Stimulated activated CD8-positive, alpha-beta memory T cell treated with anti-CD3 and anti-CD28 coated beads, Interleukin-15, amount 100 ng/mL, for 24 hours (primary cell): Measurements from ENCODE around the gene MTARC2.

Experiments
- DNase-seq: peaks from one replicate; pipeline ENCODE4 v3.0.0-alpha.2; 2020; ENCODE audit warnings: low read depth

MTARC2 gene

DNA sequence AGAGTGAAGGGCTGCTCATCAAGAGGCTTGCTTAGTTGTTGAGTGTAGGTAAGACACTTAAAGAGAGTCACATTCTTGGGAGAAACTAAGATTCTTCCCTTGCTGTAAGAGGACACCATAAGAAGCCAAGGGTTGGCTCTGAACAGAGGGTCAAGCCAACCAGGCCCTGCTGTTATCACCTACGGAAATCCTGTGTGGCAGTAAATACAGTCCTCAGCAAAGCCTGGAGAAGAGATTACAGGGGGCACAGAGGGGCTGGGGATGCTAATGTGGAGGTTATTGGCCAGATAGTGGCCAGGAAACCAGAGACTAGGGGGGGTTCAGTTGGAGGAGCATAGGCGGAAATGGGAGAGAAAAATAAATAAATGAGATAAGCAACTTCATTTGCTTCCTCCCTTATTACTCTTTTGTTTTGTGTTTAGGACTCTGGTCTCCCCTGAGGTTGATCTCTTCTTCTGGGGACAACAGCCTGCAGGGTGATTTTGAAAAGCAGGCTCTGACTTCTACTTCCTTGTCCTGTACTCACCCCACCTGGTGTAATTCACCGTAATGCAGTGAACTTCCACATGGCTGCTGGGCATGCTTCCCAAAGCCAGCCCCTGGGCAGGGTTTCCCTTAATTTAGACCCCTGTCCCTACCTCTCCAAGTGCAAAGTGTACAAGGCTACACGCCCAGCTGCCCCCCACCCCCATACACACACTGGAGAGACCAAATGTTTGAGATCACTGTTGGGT lies 79.5 kb downstream of the MTARC2 start:
- DNase-seq: no peak

DNA sequence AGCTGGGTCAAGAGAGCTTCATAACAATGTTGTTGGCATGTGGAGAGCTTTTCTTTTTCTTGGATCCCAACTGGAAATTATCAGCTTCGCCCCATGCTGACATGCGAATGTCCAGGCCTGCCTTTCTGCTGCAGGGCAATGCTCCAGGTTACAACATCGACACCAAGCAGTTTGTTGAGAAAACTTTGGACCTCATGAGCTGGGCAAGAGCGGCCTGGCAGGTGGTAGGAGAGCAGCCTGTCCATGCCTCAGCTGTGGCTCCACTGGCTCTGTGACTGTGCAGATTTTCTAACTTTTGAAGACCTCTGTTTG lies 80.0 kb downstream of the MTARC2 start:
- DNase-seq: no peak

DNA sequence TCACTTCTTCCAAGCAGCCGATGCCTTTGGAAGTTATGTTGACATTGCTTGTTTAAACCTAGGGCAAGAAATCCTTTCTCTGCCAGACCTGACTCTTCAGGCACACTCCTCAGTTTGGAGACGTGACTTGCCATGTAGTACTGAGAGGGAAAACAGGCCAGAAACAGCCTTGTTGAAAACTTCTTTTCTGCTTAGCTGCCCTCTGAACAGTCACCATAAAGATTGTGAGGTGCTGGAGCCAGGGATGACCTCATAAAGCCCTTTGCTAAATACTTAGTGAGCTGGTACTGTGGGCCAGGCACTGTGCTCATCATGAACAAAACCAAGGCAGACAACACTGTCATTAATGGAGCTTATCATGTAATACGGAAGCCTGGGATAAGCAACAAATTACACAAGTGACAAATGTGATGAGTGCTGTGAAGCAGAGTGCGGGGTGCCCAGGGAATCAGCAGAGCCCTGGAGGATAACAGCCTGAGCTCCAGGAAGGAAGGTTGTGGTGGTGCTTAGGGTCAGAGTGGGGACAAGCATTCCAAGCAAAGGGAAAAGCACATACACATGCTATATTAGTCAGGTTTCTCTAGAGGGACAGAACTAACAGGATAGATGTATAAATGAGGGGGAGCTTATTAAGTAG lies 80.9 kb downstream of the MTARC2 start:
- no peak for DNase-seq

DNA sequence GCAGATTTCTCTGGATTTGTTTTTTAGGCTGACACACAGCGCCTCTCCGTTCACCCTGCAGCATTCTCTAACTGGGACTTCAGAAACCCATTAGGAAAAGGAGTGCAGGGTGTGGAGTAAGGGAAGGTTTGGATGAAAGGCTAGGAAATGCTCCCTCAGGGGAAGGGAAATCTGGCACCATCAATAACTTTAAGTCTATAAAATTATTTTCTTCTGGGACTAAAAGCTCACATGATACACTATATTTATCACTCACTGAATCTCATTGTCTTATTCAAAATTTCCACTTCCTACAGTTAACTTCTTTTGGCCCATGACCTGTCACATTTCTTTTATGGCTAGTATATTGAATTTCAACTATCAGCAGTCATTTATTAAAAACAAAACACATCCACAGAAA lies 85.3 kb downstream of the MTARC2 start:
- no peak for DNase-seq
